Activated B cell treated with CpG ODN at 0.5 μM for 24 hours (primary cell): Measurements from ENCODE around the gene FCHSD2. TPM values are rescaled to one million over a fixed set of nuclear protein-coding genes. Genes with fewer than 3 reads are reported as not detected.

ENCODE experiments used
- ATAC-seq: fragments of 200-7000 bp; cut with Tn5 transposase; one replicate; pipeline ENCODE4 v1.10.0; 2021; ENCODE audit warnings: low read depth, mild to moderate bottlenecking, moderate library complexity
- CTCF ChIA-PET: fragments of 350-600 bp; sonication (Branson Sonifier 250); formaldehyde crosslinking; loops from one replicate; lab custom pipeline; 2021; ENCODE audit warnings: antibody characterized with exemption; lab: Charles Lee
- POLR2A ChIA-PET: fragments of 350-600 bp; sonication (Branson Sonifier 250); formaldehyde crosslinking; loops from one replicate; lab custom pipeline; 2021; ENCODE audit warnings: antibody characterized with exemption; lab: Charles Lee
- DNase-seq: peaks from one replicate; pipeline ENCODE4 v3.0.0; 2022
- H3K27ac Mint-ChIP-seq: one replicate; pipeline ENCODE4 v1.8.0; 2020; ENCODE audit warnings: mixed read lengths
- H3K27me3 Mint-ChIP-seq: one replicate; pipeline ENCODE4 v1.8.0; 2021; ENCODE audit warnings: mixed read lengths
- H3K36me3 Mint-ChIP-seq: one replicate; pipeline ENCODE4 v1.8.0; 2021; ENCODE audit warnings: low read depth, mixed read lengths
- H3K4me1 Mint-ChIP-seq: one replicate; pipeline ENCODE4 v1.8.0; 2021; ENCODE audit warnings: mixed read lengths
- H3K4me3 Mint-ChIP-seq: one replicate; pipeline ENCODE4 v1.8.0; 2020; ENCODE audit warnings: mild to moderate bottlenecking, mixed read lengths
- H3K9me3 Mint-ChIP-seq: one replicate; pipeline ENCODE4 v1.8.0; 2020; ENCODE audit warnings: mixed read lengths
- CTCF ChIP-seq: fragments of 200-600 bp; IDR thresholded peaks from one replicate; pipeline ENCODE4 v1.8.0; 2022; ENCODE audit warnings: antibody characterized with exemption, mild to moderate bottlenecking
- intact Hi-C: fragments of 100-400 bp; cut with micrococcal nuclease; formaldehyde crosslinking; loops from one replicate; pipeline ENCODE4 v1.15.1; 2024
- total RNA-seq: library from RNA; stranded (reverse); gene quantifications from 2 replicates; pipeline ENCODE4 v1.2.3, GENCODE V29; 2022

Gene FCHSD2
- total RNA-seq, 1 donor from 2014 or later: 207 TPM

GRCh38 chr11:73188301-73188700, 46.2 kb upstream of the FCHSD2 start:
- Mint-ChIP-seq H3K27ac (peak overlapping the region; percentile 94), H3K4me3 (no peak overlapping the region), H3K4me1 (peaks cover 49% of the 10 kb centered on the region), H3K27me3 (no peaks in the 10 kb centered on the region), H3K9me3 (no peaks in the 10 kb centered on the region), H3K36me3 (no peaks in the 10 kb centered on the region)
- no peak for ATAC-seq
- no peak for TF ChIP-seq CTCF
- intact Hi-C loops: loop anchor here (2.0 to 5.0 kb wide), 2 partner anchors 30 to 149 kb away; partner anchors contain the start of gene P2RY2
- CTCF ChIA-PET: interaction anchor here (0.7 to 2.6 kb wide), 5 partner anchors 10 to 101 kb away, joined by 4 to 19 read pairs (median 10); no protein-coding TSS in a partner anchor
- no peak for DNase-seq
- POLR2A ChIA-PET: interaction anchor here (0.6 to 2.3 kb wide), 6 partner anchors 11 to 1400 kb away, joined by 3 to 17 read pairs (median 8); partner anchors contain the start of gene FCHSD2

GRCh38 chr11:73187854-73188253, 45.7 kb upstream of the FCHSD2 start:
- no peaks in the 10 kb centered on the region for H3K9me3 Mint-ChIP-seq
- peaks cover 49% of the 10 kb centered on the region for H3K4me1 Mint-ChIP-seq
- intact Hi-C loops: loop anchor here (2.0 to 5.0 kb wide), 2 partner anchors 31 to 149 kb away; partner anchors contain the start of gene P2RY2
- DNase-seq (no peak), ATAC-seq (no peak)
- POLR2A ChIA-PET: interaction anchor here (2.2 kb wide), 1 partner anchor 26 kb away, joined by 7 read pairs; no protein-coding TSS in a partner anchor
- no peak overlapping the region for H3K27ac Mint-ChIP-seq
- TF ChIP-seq CTCF: no peak
- CTCF ChIA-PET: interaction anchor here (1.0 to 5.5 kb wide), 6 partner anchors 9 to 101 kb away, joined by 3 to 87 read pairs (median 12); no protein-coding TSS in a partner anchor
- no peak overlapping the region for H3K4me3 Mint-ChIP-seq
- H3K27me3 Mint-ChIP-seq: no peaks in the 10 kb centered on the region
- H3K36me3 Mint-ChIP-seq: no peaks in the 10 kb centered on the region

- Mint-ChIP-seq H3K4me3 (no peak overlapping the region), H3K4me1 (peaks cover 49% of the 10 kb centered on the region), H3K27me3 (no peaks in the 10 kb centered on the region), H3K9me3 (no peaks in the 10 kb centered on the region), H3K36me3 (no peaks in the 10 kb centered on the region), H3K27ac (no peak overlapping the region)
- ATAC-seq: no peak
- no peak for TF ChIP-seq CTCF
- POLR2A ChIA-PET: interaction anchor here (1.1 to 2.1 kb wide), 4 partner anchors 44 to 371 kb away, joined by 3 to 11 read pairs (median 4); partner anchors contain the start of gene FCHSD2
- intact Hi-C loops: loop anchor here (5.0 kb wide), 1 partner anchor 150 kb away; no protein-coding TSS in a partner anchor
- no peak for DNase-seq
- CTCF ChIA-PET: interaction anchor here (1.0 to 5.5 kb wide), 8 partner anchors 9 to 355 kb away, joined by 3 to 87 read pairs (median 8); no protein-coding TSS in a partner anchor
These were observed 44.8 kb upstream of the FCHSD2 start for GRCh38 chr11:73186886-73187285.

GRCh38 chr11:73186294-73186850, 44.3 kb upstream of the FCHSD2 start:
- H3K4me1 Mint-ChIP-seq: peaks cover 46% of the 10 kb centered on the region
- CTCF ChIA-PET: interaction anchor here (1.0 to 5.5 kb wide), 10 partner anchors 9 to 474 kb away, joined by 3 to 87 read pairs (median 6); no protein-coding TSS in a partner anchor
- H3K27me3 Mint-ChIP-seq: no peaks in the 10 kb centered on the region
- POLR2A ChIA-PET: interaction anchor here (1.0 to 2.1 kb wide), 5 partner anchors 43 to 371 kb away, joined by 3 to 11 read pairs (median 4); partner anchors contain the start of gene FCHSD2
- DNase-seq (no peak), ATAC-seq (no peak)
- H3K9me3 Mint-ChIP-seq: no peaks in the 10 kb centered on the region
- TF ChIP-seq CTCF: no peak
- no peak overlapping the region for H3K27ac Mint-ChIP-seq
- no peak overlapping the region for H3K4me3 Mint-ChIP-seq
- no peaks in the 10 kb centered on the region for H3K36me3 Mint-ChIP-seq
- intact Hi-C loops: loop anchor here (5.0 kb wide), 1 partner anchor 151 kb away; no protein-coding TSS in a partner anchor
